DOHH2 (cell line): Measurements from ENCODE around the gene TIGAR.

ENCODE experiments used
- EZH2phosphoT487 ChIP-seq: fragments of 200-600 bp; sonication (generic); IDR thresholded peaks from 2 replicates; pipeline ENCODE4 v1.6.1; 2017; ENCODE audit warnings: borderline replicate concordance, mild to moderate bottlenecking, antibody characterized with exemption, low read length, moderate library complexity, mixed read lengths
- TF ChIP-seq, protein P1 (sequence below): fragments of 200-600 bp; sonication (generic); IDR thresholded peaks from one replicate; pipeline ENCODE4 v1.5.1; 2014; ENCODE audit warnings: antibody characterized with exemption, mild to moderate bottlenecking, low read depth, low read length; ENCODE audit not compliant: poor library complexity, severe bottlenecking

GRCh38 chr12:4289231-4289878 is 31.7 kb upstream of the TIGAR start:
- TF ChIP-seq, protein P1, sequence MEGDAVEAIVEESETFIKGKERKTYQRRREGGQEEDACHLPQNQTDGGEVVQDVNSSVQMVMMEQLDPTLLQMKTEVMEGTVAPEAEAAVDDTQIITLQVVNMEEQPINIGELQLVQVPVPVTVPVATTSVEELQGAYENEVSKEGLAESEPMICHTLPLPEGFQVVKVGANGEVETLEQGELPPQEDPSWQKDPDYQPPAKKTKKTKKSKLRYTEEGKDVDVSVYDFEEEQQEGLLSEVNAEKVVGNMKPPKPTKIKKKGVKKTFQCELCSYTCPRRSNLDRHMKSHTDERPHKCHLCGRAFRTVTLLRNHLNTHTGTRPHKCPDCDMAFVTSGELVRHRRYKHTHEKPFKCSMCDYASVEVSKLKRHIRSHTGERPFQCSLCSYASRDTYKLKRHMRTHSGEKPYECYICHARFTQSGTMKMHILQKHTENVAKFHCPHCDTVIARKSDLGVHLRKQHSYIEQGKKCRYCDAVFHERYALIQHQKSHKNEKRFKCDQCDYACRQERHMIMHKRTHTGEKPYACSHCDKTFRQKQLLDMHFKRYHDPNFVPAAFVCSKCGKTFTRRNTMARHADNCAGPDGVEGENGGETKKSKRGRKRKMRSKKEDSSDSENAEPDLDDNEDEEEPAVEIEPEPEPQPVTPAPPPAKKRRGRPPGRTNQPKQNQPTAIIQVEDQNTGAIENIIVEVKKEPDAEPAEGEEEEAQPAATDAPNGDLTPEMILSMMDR, result no peak
- TF ChIP-seq EZH2phosphoT487, result no peak
